Measurements from ENCODE around the gene TTYH2.
A peak's percentile ranks its signal among the peaks of the same experiment; 100 is the strongest.

TTYH2 gene

DNA sequence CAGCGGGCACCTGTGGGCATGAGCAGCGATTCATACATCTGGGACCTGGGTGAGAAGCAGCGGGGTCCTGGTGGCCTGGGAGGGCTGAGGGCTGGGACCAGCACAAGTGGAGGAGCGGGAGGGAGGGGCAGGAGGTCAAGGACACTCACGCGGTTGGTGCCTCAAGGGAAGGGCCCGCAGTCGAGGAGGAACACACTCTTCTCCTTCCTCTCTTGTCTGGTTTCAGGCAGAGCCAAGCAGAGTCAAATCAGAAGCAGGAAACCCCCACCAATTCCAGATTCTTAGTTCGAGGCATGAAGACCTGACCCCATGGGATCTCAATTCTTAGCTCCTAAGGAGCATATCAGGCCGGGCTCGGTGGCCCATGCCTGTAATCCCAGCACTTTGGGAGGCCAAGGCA lies 76.3 kb downstream of the TTYH2 start:
- H3K27ac ChIP-seq: no peak overlapping the region
- H3K9me3 ChIP-seq: no peaks in the 10 kb centered on the region
- H3K36me3 ChIP-seq: no peaks in the 10 kb centered on the region
- TF ChIP-seq, protein P1, sequence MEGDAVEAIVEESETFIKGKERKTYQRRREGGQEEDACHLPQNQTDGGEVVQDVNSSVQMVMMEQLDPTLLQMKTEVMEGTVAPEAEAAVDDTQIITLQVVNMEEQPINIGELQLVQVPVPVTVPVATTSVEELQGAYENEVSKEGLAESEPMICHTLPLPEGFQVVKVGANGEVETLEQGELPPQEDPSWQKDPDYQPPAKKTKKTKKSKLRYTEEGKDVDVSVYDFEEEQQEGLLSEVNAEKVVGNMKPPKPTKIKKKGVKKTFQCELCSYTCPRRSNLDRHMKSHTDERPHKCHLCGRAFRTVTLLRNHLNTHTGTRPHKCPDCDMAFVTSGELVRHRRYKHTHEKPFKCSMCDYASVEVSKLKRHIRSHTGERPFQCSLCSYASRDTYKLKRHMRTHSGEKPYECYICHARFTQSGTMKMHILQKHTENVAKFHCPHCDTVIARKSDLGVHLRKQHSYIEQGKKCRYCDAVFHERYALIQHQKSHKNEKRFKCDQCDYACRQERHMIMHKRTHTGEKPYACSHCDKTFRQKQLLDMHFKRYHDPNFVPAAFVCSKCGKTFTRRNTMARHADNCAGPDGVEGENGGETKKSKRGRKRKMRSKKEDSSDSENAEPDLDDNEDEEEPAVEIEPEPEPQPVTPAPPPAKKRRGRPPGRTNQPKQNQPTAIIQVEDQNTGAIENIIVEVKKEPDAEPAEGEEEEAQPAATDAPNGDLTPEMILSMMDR (IDR thresholded peaks at IDR 0.05): no peak
- H3K4me1 ChIP-seq: no peaks in the 10 kb centered on the region
- no peak overlapping the region for H3K4me3 ChIP-seq
- peaks cover 0 to 5% of the 10 kb centered on the region in 2 donors for H3K27me3 ChIP-seq
- DNase-seq: no peak
- intact Hi-C loops (cut with DNase I; ENCODE audit: low total_unique reads): loop anchor here (10.0 kb wide), 1 partner anchor 195 kb away; no protein-coding TSS in a partner anchor

DNA sequence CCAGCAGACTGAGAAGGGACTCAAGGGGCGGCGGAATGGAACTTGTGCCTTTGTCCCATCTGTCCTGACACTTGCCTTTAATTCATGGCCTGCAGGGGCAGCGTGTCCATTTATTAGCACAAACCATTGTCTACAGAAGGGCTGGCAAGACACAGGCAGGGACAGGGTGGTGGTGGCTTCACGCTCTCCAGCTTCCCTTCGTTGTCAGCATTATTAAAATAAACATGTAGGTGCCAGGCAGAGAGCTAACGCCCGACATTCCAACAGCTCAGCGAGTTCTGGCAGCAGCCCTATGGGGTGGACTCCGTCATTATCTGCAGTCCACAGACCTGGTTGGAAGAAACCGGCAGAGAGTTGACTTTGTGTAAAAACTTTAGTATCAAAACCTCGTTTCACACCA lies 77.0 kb downstream of the TTYH2 start:
- Histone ChIP-seq H3K4me1 (no peaks in the 10 kb centered on the region), H3K27ac (no peak overlapping the region), H3K36me3 (no peaks in the 10 kb centered on the region), H3K9me3 (no peaks in the 10 kb centered on the region), H3K4me3 (no peak overlapping the region), H3K27me3 (no peaks in the 10 kb centered on the region)
- no peak for DNase-seq
- intact Hi-C loops (cut with DNase I; ENCODE audit: low total_unique reads): no loop called here
- TF ChIP-seq, protein P1 (IDR thresholded peaks at IDR 0.05): no peak

DNA sequence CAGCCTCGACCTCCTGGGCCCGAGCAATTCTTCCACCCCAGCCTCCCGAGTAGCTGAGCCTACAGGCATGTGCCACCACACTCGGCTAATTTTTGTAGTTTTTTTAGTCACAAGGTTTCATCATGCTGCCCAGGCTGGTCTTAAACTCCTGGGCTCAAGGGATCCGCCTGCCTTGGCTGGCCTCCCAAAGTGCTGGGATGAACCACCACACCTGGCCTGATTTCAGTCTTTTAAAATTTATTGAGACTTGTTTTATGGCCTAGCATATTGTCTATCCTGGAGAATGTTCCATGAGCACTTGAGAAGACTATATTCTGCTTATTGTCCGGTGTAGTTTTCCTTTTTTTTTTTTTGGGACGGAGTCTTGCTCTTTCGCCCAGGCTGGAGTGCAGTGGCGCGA lies 79.1 kb downstream of the TTYH2 start:
- H3K36me3 ChIP-seq: no peaks in the 10 kb centered on the region
- peaks cover 0 to 1% of the 10 kb centered on the region in 2 donors for H3K27me3 ChIP-seq
- intact Hi-C loops (cut with DNase I; ENCODE audit: low total_unique reads): no loop called here
- no peak for DNase-seq
- H3K4me1 ChIP-seq: no peaks in the 10 kb centered on the region
- H3K9me3 ChIP-seq: no peaks in the 10 kb centered on the region
- no peak overlapping the region for H3K4me3 ChIP-seq
- H3K27ac ChIP-seq: no peak overlapping the region
- TF ChIP-seq, protein P1 (IDR thresholded peaks at IDR 0.05): no peak

DNA sequence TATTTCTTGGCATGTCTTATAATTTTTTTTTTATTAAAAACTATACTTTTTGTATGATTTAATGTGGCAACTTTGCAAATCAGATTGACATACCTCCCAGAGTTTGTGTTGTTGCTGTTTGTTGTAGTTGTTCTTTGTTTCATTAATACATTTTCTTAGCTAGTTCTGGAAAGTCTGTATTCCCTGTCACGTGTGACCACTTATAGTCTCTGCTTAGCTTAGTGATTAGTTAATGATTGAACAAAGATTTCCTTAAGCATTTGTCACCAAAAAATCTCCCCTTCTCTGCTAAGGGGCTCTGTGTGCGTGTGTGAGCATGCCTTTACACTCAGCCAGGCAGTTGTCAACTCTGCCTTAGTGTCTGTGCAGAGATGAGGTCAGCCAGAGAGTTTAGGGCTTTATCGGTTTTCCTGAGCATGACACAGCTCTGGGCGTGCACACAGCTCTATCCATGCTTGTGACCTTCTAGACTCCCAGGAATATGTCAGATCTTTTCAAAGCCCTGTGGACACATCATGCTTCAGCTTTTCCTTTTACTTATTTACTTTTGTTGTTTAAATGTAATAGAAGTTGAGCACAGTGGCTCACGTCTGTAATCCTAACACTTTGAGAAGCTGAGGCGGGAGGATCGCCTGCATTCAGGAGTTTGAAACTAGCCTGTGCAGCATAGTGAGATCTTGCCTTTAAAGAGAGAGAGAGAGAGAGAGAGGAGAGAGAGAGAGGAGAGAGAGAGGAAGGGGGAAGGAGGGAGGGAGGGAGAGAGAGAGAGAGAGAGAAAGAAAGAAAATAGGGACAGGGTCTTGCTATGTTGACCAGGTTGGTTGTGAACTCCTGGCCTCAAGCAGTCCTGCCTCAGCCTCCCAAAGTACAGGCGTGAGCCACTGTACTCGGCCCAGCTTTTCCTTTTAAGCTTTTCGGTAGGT lies 82.5 kb downstream of the TTYH2 start:
- no peaks in the 10 kb centered on the region for H3K36me3 ChIP-seq
- TF ChIP-seq, protein P1 (IDR thresholded peaks at IDR 0.05): no peak
- H3K27me3 ChIP-seq: peaks cover 0 to 34% of the 10 kb centered on the region in 2 donors
- H3K27ac ChIP-seq: no peak overlapping the region
- intact Hi-C loops (cut with DNase I; ENCODE audit: low total_unique reads): no loop called here
- no peak for DNase-seq
- no peaks in the 10 kb centered on the region for H3K9me3 ChIP-seq
- H3K4me3 ChIP-seq: no peak overlapping the region
- no peaks in the 10 kb centered on the region for H3K4me1 ChIP-seq

DNA sequence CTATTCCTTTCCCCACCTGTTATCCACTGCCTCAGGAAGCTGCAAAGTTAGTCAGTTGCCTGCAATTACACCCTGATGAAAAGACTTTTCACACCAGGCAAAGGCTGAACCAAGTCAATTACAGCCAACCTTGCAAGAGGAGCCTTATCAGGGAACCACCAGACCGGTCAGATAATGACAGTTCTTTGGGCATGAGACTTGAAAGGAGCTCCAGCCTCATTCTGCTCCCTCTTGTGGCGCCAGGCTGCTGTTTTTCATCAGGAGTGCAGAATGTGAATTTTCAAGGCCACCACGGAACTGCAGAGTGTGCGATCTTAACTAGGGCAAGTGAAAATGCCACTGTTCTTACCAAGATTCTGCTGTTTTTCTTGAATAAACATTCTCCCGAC lies 83.2 kb downstream of the TTYH2 start:
- intact Hi-C loops (cut with DNase I; ENCODE audit: low total_unique reads): no loop called here
- Histone ChIP-seq H3K9me3 (no peaks in the 10 kb centered on the region), H3K27ac (no peak overlapping the region), H3K4me1 (no peaks in the 10 kb centered on the region), H3K4me3 (no peak overlapping the region), H3K27me3 (peaks cover 0 to 38% of the 10 kb centered on the region in 2 donors), H3K36me3 (no peaks in the 10 kb centered on the region)
- peak in 1 of 2 donors; percentile 56 for DNase-seq
- TF ChIP-seq, protein P1 (IDR thresholded peaks at IDR 0.05): peak; percentile 14 to 24
